H1 (cell line): ENCODE data around the gene KCNMB2. TPM values are rescaled to one million over a fixed set of nuclear protein-coding genes. Genes with fewer than 3 reads are reported as not detected.

Experiments
- polyA plus RNA-seq, 7 experiments: library from polyadenylated mRNA; depleted of rRNA in 3 of 7; stranded (reverse) in 5 of 7; unstranded in 2 of 7; fragments of >200 nt in 5 of 7; fragments of 200-250 nt in 2 of 7; gene quantifications; 1 replicate in 5 of 7; 2 replicates in 1 of 7; 4 replicates in 1 of 7; pipeline versions ENCODE4 v1.2.1 to v1.2.3, GENCODE V29; 2011 to 2013; ENCODE audit warnings: missing spikeins in 2 of 7, mixed read lengths in 2 of 7
- total RNA-seq: library from RNA; stranded (reverse); fragmentation: NEBNext Ultra II Directional; extraction: Animal tissue kit (Norgen Biotek cat#: 25700); gene quantifications from 2 replicates; pipeline ENCODE4 v1.2.1, GENCODE V29; 2021
- TF ChIP-seq, protein P1 (sequence below), 3 experiments: IDR thresholded peaks; 1 replicate in 2 of 3; 2 replicates in 1 of 3; pipeline versions ENCODE4 v1.5.1 to v1.6.1; 2011; ENCODE audit warnings: low read length in 3 of 3, mild to moderate bottlenecking in 3 of 3, inconsistent platforms in 2 of 3, low read depth in 1 of 3, moderate library complexity in 1 of 3; ENCODE audit not compliant: insufficient read depth in 1 of 3; ENCODE audit errors: control extremely low read depth in 1 of 3

The KCNMB2 gene
- total and polyA plus RNA-seq, 2 of the 8 experiments (the other 6 are each of a cell fraction or from before 2014, with no cell fraction given) = not detected

DNA sequence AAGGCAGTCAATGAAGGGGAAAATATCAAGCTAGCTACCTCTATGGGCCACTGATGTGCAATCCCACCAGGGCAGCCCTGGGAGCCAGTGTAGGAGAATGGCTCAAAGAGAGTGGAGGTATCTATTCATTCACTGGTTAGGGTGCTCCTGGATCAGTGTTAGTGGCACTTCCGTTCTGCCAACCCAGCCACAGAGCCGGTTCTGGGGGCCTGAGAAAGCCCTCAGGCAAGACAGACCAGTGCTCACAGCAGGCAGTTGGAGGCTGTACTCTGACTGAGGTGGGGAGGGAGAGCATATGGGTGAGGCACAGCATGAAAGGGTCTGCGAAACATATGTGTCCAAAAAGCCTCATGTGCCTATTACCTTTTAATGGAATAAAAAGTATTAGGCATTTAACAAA lies 109.3 kb downstream of the KCNMB2 start (continued):
- TF ChIP-seq, protein P1, sequence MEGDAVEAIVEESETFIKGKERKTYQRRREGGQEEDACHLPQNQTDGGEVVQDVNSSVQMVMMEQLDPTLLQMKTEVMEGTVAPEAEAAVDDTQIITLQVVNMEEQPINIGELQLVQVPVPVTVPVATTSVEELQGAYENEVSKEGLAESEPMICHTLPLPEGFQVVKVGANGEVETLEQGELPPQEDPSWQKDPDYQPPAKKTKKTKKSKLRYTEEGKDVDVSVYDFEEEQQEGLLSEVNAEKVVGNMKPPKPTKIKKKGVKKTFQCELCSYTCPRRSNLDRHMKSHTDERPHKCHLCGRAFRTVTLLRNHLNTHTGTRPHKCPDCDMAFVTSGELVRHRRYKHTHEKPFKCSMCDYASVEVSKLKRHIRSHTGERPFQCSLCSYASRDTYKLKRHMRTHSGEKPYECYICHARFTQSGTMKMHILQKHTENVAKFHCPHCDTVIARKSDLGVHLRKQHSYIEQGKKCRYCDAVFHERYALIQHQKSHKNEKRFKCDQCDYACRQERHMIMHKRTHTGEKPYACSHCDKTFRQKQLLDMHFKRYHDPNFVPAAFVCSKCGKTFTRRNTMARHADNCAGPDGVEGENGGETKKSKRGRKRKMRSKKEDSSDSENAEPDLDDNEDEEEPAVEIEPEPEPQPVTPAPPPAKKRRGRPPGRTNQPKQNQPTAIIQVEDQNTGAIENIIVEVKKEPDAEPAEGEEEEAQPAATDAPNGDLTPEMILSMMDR (IDR thresholded peaks at IDR 0.05; ENCODE audit: control extremely low read depth in 1 of 3, insufficient read depth in 1 of 3, low read depth in 1 of 3, low read length in 3 of 3) = no peak
